Amniotic stem cell (primary cell): Measurements from ENCODE around the gene SUSD5.
"Not testable (repeated sequence)": the region's sequence is repeated elsewhere in the genome, so short reads cannot be mapped to it uniquely, and the experiment has no call there.

ENCODE experiments used
- DNase-seq: peaks from one replicate; lab custom pipeline; 2025; lab: John Stamatoyannopoulos, UW

SUSD5 gene

GRCh38 chr3:33115024-33115768 is 103.4 kb downstream of the SUSD5 start:
- DNase-seq: peak; percentile 60

GRCh38 chr3:33114622-33115023 is 104.0 kb downstream of the SUSD5 start:
- DNase-seq: no peak

- peak; percentile 72 for DNase-seq
These were observed 104.6 kb downstream of the SUSD5 start, which contains the start of gene CRTAP for GRCh38 chr3:33113772-33114621. CRTAP (plus strand) TSS chr3:33114014; CDS start chr3:33114078, 64 bp downstream.

DNA sequence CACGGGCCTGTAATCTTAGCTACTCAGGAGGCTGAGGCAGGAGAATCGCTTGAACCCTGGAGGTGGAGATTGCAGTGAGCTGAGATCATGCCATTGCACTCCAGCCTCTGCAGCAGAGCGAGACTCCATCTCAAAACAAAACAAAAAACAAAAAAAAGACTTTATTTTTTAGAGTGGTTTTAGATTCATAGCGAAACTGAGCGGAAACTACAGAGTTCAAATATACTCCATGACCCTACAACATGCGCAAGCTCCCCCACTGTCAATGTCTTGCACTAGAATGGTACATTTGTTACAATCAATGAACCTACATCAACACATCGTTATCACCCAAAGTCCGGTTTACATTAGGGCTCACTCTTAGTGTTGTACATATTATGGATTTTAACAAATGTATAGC is 107.0 kb downstream of the SUSD5 start:
- no peak for DNase-seq

DNA sequence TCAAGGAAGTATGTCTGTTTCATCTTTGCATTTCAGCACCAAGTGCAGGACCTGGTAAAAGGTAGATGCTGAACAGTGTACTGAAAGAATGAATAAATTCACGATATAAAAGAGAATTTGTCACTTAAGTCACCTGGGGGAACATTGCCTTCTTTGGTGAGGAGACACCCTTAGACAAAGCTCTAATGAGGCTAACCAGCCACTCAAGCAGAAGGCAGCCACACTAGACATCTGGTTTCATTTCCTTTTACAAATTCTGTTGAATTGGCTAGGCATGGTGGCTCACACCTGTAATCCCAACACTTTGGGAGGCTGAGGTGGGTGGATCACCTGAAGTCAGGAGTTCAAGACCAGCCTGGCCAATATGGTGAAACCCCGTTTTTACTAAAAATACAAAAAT is 111.8 kb downstream of the SUSD5 start:
- DNase-seq: not testable (repeated sequence)

GRCh38 chr3:33105341-33105948 is 113.2 kb downstream of the SUSD5 start:
- no peak for DNase-seq

GRCh38 chr3:33104803-33105202 is 113.8 kb downstream of the SUSD5 start:
- no peak for DNase-seq

- no peak for DNase-seq
These were observed 115.1 kb downstream of the SUSD5 start for GRCh38 chr3:33103480-33103879.

GRCh38 chr3:33103034-33103433 is 115.6 kb downstream of the SUSD5 start:
- no peak for DNase-seq

- DNase-seq: no peak
These were observed 118.4 kb downstream of the SUSD5 start for GRCh38 chr3:33100229-33100628.
